ENCODE results near the gene LMTK3. TPM values are rescaled to one million over a fixed set of nuclear protein-coding genes. Genes with fewer than 3 reads are reported as not detected.
A peak's percentile ranks its signal among the peaks of the same experiment; 100 is the strongest.

Gene LMTK3
- total RNA-seq, 2 donors from 2014 or later = 1.3 to 1.6 TPM

- H3K4me1 ChIP-seq = peaks cover 0 to 27% of the 10 kb centered on the region in 2 donors
- H3K4me3 ChIP-seq = peak overlapping the region; percentile 95 to 97
- H3K27ac ChIP-seq = peak overlapping the region; percentile 87 to 90
- TF ChIP-seq CTCF (IDR thresholded peaks at IDR 0.05) = no peak
- no peaks in the 10 kb centered on the region for H3K9me3 ChIP-seq
- peaks cover 40% of the 10 kb centered on the region for H3K36me3 ChIP-seq
- DNase-seq (ENCODE audit: low spot score) = no peak
- H3K27me3 ChIP-seq = peaks cover 0 to 4% of the 10 kb centered on the region in 2 donors
These were observed 65.1 kb downstream of the LMTK3 start for GRCh38 chr19:48446579-48446978.

DNA sequence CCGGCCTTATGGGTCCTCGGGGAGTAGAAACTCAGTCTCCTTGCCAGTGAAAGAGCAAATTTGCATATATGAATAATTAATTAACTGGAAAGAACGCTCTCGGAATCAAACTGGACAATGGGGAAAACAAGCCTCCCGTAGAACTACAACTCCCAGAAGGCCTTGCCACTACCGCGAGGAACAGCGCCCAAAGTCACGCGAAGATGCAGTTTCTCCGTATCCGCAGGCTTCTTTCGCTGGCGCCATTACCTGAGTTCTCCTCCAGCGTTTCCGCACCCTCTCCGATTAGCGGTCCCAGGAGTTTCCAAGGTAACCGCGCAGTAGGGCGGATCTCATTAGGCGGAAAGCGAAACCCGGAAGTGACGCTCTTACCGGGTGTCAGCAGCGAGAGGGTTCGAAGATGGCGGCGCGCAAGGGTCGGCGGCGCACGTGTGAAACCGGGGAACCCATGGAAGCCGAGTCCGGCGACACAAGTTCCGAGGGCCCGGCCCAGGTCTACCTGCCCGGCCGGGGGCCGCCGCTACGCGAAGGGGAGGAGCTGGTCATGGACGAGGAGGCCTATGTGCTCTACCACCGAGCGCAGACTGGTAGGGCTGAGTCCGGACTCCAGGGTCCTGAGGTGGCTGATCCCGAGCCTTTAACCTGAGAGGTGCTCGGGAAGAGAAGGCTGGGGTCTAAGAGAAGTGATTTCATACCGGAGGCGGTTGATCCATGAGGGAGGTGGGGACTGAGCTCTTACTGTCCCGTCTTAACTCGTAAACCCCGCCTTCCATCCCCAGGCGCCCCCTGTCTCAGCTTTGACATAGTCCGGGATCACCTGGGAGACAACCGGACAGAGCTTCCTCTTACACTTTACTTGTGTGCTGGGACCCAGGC is 65.8 kb downstream of the LMTK3 start, which contains the start of gene GRWD1:
GRWD1 (plus strand) TSS at position 378 of the 876 bp plus-strand sequence; CDS start at position 401, 23 bp downstream.
- peak within 1 kb of the TSS; percentile 95 to 97 for H3K4me3 ChIP-seq
- H3K9me3 ChIP-seq = no peaks in the 10 kb centered on the region
- H3K27me3 ChIP-seq = peaks cover 0 to 4% of the 10 kb centered on the region in 2 donors
- peaks cover 0 to 27% of the 10 kb centered on the region in 2 donors for H3K4me1 ChIP-seq
- peak; percentile 93 for DNase-seq (ENCODE audit: low spot score)
- H3K27ac ChIP-seq = peak within 1 kb of the TSS; percentile 87 to 90
- H3K36me3 ChIP-seq = peaks cover 32% of the 10 kb centered on the region
- TF ChIP-seq CTCF (IDR thresholded peaks at IDR 0.05) = no peak

DNA sequence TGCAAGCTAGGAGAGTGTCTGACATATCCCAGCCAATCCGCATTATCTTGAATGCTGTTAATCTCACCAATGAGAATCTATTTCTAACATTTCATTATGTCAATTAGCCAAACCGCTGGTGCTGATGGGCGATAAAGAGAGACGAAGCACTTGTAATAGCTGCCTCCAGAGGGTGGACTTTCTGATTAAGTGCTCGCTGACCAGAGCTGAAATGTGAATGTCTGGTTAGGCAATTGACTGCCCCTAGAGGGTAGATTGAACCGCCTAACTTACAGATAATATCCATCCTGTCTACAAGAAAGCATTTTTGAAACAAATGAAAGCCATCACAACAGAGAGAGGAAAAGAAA is 66.4 kb downstream of the LMTK3 start:
- DNase-seq (ENCODE audit: low spot score) = peak; percentile 71
- no peaks in the 10 kb centered on the region for H3K9me3 ChIP-seq
- peaks cover 26% of the 10 kb centered on the region for H3K36me3 ChIP-seq
- peak overlapping the region; percentile 95 to 97 for H3K4me3 ChIP-seq
- peak; percentile 26 to 57 for TF ChIP-seq CTCF (IDR thresholded peaks at IDR 0.05)
- peaks cover 0 to 27% of the 10 kb centered on the region in 2 donors for H3K4me1 ChIP-seq
- peak overlapping the region; percentile 87 to 90 for H3K27ac ChIP-seq
- peaks cover 0 to 4% of the 10 kb centered on the region in 2 donors for H3K27me3 ChIP-seq

GRCh38 chr19:48444936-48445200 is 66.8 kb downstream of the LMTK3 start:
- Histone ChIP-seq H3K36me3 (peaks cover 23% of the 10 kb centered on the region), H3K27me3 (peaks cover 0 to 4% of the 10 kb centered on the region in 2 donors), H3K9me3 (no peaks in the 10 kb centered on the region), H3K4me1 (peaks cover 0 to 27% of the 10 kb centered on the region in 2 donors), H3K4me3 (peak overlapping the region; percentile 95 to 97), H3K27ac (peak overlapping the region; percentile 87 to 90)
- no peak for TF ChIP-seq CTCF (IDR thresholded peaks at IDR 0.05)
- no peak for DNase-seq (ENCODE audit: low spot score)

DNA sequence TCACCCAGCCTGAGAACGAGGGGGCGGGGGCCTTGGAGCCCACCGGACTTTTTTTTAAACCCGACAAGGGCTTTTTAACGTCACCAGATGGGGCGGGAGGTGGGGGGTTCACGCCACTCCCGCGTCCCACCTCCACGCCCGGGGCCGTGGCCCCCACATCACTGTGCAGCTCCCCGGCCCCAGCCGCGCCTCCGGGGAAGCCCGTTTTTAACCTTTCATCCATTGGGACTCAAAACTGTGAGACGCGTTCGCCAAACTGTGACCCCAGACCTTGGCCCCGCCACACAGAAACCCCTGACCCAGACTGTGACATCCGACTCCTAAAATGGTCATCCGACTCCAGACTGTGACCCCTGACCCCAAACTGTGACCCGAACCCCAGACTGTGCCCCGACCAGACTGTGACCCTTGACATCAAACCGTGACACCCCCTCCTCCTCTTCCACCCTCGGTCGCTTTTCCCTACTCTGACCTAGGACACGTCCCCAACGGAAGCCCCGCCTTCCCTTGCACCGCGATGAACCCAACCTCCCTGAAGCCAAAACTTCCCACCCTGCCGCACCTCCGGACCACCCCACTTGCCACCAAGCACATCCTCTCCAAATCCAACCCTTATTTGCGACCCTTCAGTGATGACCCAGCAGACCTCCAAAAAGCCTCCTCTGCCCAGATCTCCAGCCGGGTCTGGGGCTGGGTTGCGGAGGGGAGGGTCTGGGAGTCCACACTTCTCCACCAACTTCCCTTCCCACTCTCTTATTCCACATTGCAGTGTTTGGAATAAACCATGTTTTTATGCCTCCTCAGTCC is 67.3 kb downstream of the LMTK3 start:
- peaks cover 0 to 27% of the 10 kb centered on the region in 2 donors for H3K4me1 ChIP-seq
- DNase-seq (ENCODE audit: low spot score) = no peak
- peaks cover 0 to 4% of the 10 kb centered on the region in 2 donors for H3K27me3 ChIP-seq
- no peak for TF ChIP-seq CTCF (IDR thresholded peaks at IDR 0.05)
- H3K36me3 ChIP-seq = peaks cover 18% of the 10 kb centered on the region
- H3K27ac ChIP-seq = peak overlapping the region; percentile 87 to 90
- H3K4me3 ChIP-seq = peak overlapping the region; percentile 95 to 97
- no peaks in the 10 kb centered on the region for H3K9me3 ChIP-seq
